OCI-LY3 (cell line): ENCODE results near the gene IFNW1.

ENCODE experiments used
- H2AFZ ChIP-seq: fragments of 200-600, 300-600 bp; shearing (Covaris generic); 2 replicates; pipeline ENCODE4 v1.6.0; 2014; ENCODE audit warnings: antibody characterized with exemption, low read depth, low read length
- H3K27ac ChIP-seq: fragments of 200-600, 300-600 bp; sonication (generic); 2 replicates; pipeline ENCODE4 v1.5.1; 2014; ENCODE audit warnings: mild to moderate bottlenecking, low read length, moderate library complexity, mixed read lengths
- H3K27me3 ChIP-seq: fragments of 200-600, 300-600 bp; sonication (generic); 2 replicates; pipeline ENCODE4 v1.6.1; 2014; ENCODE audit warnings: low read depth, low read length, mixed read lengths
- H3K36me3 ChIP-seq: fragments of 200-600, 300-600 bp; sonication (generic); replicated peaks from 2 replicates; pipeline ENCODE3; 2014; ENCODE audit warnings: low read depth, low read length, mixed read lengths
- H3K4me1 ChIP-seq: fragments of 300-600, 200-600 bp; sonication (generic); 2 replicates; pipeline ENCODE4 v1.6.1; 2014; ENCODE audit warnings: low read length, mixed read lengths
- H3K4me2 ChIP-seq: fragments of 200-600, 300-600 bp; sonication (generic); 2 replicates; pipeline ENCODE4 v1.6.1; 2014; ENCODE audit warnings: low read length, mixed read lengths
- H3K4me3 ChIP-seq: fragments of 300-600, 200-600 bp; sonication (generic); 2 replicates; pipeline ENCODE4 v1.5.1; 2014; ENCODE audit warnings: antibody characterized with exemption, mild to moderate bottlenecking, low read length, moderate library complexity
- H3K79me2 ChIP-seq: fragments of 300-600, 200-600 bp; shearing (Covaris generic); 2 replicates; pipeline ENCODE4 v1.6.1; 2014; ENCODE audit warnings: mild to moderate bottlenecking, low read length, mixed read lengths
- H3K9ac ChIP-seq: fragments of 300-600, 200-600 bp; shearing (Covaris generic); 2 replicates; pipeline ENCODE4 v1.6.0; 2014; ENCODE audit warnings: mild to moderate bottlenecking, low read length, moderate library complexity
- H3K9me3 ChIP-seq: fragments of 200-600, 300-600 bp; shearing (Covaris generic); 2 replicates; pipeline ENCODE4 v1.6.1; 2014; ENCODE audit warnings: low read length, mixed read lengths; ENCODE audit not compliant: insufficient read depth
- H4K20me1 ChIP-seq: fragments of 200-600, 300-600 bp; sonication (generic); 2 replicates; pipeline ENCODE4 v1.6.1; 2016; ENCODE audit warnings: low read length, mixed read lengths; ENCODE audit not compliant: insufficient read depth
- EZH2phosphoT487 ChIP-seq: fragments of 200-600 bp; shearing (Covaris generic); IDR thresholded peaks from 2 replicates; pipeline ENCODE4 v1.6.1; 2018; ENCODE audit warnings: antibody characterized with exemption, mixed run types, low read depth
- TF ChIP-seq, protein P1 (sequence below): fragments of 200-600, 300-600 bp; sonication (generic); IDR thresholded peaks from 2 replicates; pipeline ENCODE4 v1.5.1; 2014; ENCODE audit warnings: antibody characterized with exemption, low read length, low read depth

Gene IFNW1

DNA sequence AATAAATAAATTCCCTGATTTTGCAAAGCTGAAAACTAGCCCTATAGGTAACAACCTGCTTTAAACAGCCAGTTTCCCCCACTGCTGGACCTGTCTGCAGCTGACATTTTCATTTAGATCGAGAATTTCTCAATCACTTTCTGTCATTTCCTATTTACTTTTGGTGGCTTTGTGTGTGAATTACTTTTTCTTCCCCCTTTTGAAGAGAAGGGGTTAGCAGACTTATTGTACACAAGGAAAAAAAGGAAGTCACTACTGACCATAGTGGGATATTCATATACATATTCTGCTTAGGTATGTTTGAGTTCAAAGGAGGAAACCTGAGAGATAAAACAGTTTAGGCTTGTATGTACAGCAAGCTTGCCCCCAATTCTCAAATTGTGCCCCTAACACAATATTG, 36.8 kb downstream of the IFNW1 start:
- no peak overlapping the region for H3K4me3 ChIP-seq
- H3K9me3 ChIP-seq: no peaks in the 10 kb centered on the region
- H3K4me1 ChIP-seq: no peaks in the 10 kb centered on the region
- TF ChIP-seq, protein P1, sequence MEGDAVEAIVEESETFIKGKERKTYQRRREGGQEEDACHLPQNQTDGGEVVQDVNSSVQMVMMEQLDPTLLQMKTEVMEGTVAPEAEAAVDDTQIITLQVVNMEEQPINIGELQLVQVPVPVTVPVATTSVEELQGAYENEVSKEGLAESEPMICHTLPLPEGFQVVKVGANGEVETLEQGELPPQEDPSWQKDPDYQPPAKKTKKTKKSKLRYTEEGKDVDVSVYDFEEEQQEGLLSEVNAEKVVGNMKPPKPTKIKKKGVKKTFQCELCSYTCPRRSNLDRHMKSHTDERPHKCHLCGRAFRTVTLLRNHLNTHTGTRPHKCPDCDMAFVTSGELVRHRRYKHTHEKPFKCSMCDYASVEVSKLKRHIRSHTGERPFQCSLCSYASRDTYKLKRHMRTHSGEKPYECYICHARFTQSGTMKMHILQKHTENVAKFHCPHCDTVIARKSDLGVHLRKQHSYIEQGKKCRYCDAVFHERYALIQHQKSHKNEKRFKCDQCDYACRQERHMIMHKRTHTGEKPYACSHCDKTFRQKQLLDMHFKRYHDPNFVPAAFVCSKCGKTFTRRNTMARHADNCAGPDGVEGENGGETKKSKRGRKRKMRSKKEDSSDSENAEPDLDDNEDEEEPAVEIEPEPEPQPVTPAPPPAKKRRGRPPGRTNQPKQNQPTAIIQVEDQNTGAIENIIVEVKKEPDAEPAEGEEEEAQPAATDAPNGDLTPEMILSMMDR: no peak
- TF ChIP-seq EZH2phosphoT487: no peak
- no peaks in the 10 kb centered on the region for H3K27me3 ChIP-seq
- H3K79me2 ChIP-seq: no peaks in the 10 kb centered on the region
- no peak overlapping the region for H3K9ac ChIP-seq
- no peaks in the 10 kb centered on the region for H3K36me3 ChIP-seq
- H4K20me1 ChIP-seq: no peaks in the 10 kb centered on the region
- no peak overlapping the region for H2AFZ ChIP-seq
- H3K27ac ChIP-seq: no peak overlapping the region
- H3K4me2 ChIP-seq: no peak overlapping the region

DNA sequence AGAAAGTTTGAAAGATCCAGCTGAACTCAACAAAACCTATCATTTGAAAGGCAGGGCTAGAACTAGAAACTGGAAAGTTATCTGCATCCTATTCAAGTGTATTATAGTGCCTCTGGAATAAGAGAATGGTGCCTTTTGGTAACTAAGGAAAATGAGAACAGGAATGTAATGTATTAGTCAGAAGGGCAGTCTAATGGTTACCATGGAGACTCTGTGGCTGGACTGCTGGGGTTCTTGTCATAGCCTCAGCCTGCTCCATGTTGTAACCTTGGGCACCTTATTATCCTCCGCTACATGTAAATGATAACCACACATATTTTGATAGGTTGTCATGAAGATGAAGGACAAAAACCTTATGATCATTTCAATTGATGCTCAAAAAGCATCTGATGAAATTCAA, 39.3 kb downstream of the IFNW1 start:
- Histone ChIP-seq H3K4me3 (no peak overlapping the region), H3K27me3 (no peaks in the 10 kb centered on the region), H3K36me3 (no peaks in the 10 kb centered on the region), H3K4me2 (no peak overlapping the region), H3K79me2 (no peaks in the 10 kb centered on the region), H3K9me3 (no peaks in the 10 kb centered on the region), H3K27ac (no peak overlapping the region), H3K4me1 (peaks cover 7% of the 10 kb centered on the region; the same call in 1 of the 2 replicates), H4K20me1 (no peaks in the 10 kb centered on the region), H2AFZ (no peak overlapping the region), H3K9ac (no peak overlapping the region)
- TF ChIP-seq EZH2phosphoT487: no peak
- TF ChIP-seq, protein P1: no peak

DNA sequence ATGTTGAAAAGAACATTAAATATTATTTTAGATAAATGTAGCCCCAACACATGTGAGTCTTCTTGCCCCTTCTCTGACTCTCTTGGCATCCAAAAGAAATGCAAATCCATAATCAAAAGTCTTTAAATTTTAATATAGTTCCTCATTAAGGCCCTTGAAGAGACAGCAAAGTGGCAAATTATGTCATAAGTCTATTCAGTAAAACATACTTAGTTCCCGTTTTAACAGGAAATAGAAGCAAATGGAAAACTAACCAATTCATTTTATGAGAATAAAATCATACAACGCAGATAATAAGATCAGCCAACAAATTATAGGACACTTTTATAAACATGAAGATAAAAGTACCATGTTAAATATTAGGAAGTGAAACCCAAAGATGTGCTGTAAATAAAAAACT, 43.8 kb downstream of the IFNW1 start:
- no peaks in the 10 kb centered on the region for H4K20me1 ChIP-seq
- no peak overlapping the region for H2AFZ ChIP-seq
- no peaks in the 10 kb centered on the region for H3K9me3 ChIP-seq
- TF ChIP-seq EZH2phosphoT487: no peak
- TF ChIP-seq, protein P1: no peak
- no peaks in the 10 kb centered on the region for H3K79me2 ChIP-seq
- no peaks in the 10 kb centered on the region for H3K36me3 ChIP-seq
- no peaks in the 10 kb centered on the region for H3K27me3 ChIP-seq
- no peak overlapping the region for H3K4me3 ChIP-seq
- no peak overlapping the region for H3K9ac ChIP-seq
- H3K27ac ChIP-seq: no peak overlapping the region
- peaks cover 18% of the 10 kb centered on the region for H3K4me1 ChIP-seq
- H3K4me2 ChIP-seq: no peak overlapping the region

DNA sequence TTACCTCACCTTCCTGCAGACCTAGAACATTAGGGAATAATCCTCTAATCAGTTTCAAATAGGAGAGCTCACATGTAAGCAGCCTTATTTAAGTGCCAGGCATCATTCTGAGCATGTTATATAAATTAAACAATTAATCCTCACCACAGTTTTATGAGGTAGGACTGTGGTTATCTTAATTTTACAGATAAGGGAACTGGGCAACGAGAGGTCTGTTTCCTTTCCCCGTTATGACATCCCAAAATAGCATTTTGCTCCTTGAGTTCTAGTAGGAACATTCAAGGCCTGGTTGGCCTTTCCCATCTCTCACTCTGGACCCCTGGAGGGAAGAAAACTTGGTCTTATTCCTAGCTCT, 44.8 kb downstream of the IFNW1 start:
- Histone ChIP-seq H3K9ac (no peak overlapping the region), H3K4me1 (peaks cover 18% of the 10 kb centered on the region), H4K20me1 (no peaks in the 10 kb centered on the region), H3K27me3 (no peaks in the 10 kb centered on the region), H3K27ac (no peak overlapping the region), H3K4me2 (peak overlapping the region; percentile 55), H2AFZ (peak overlapping the region; percentile 17; the same call in 1 of the 2 replicates), H3K36me3 (no peaks in the 10 kb centered on the region), H3K4me3 (peak overlapping the region; percentile 51), H3K79me2 (no peaks in the 10 kb centered on the region), H3K9me3 (no peaks in the 10 kb centered on the region)
- TF ChIP-seq, protein P1: no peak
- no peak for TF ChIP-seq EZH2phosphoT487
